Putamen (tissue), 1 donor: Measurements from ENCODE around the gene MAGI1.
"Not testable (repeated sequence)": the region's sequence is repeated elsewhere in the genome, so short reads cannot be mapped to it uniquely, and the experiment has no call there.

Experiments
- DNase-seq: peaks from one replicate; pipeline ENCODE4 v3.0.0-alpha.2; 2016; ENCODE audit warnings: low spot score

Gene MAGI1

GRCh38 chr3:66038726-66039589 is at the start of gene MAGI1:
Gene MAGI1 (minus strand): TSS chr3:66038918. CDS start chr3:66038308, 610 bp downstream.
- peak; percentile 96 for DNase-seq

- DNase-seq, result no peak
Measured at GRCh38 chr3:66083784-66084213, 45.1 kb upstream of the MAGI1 start.

- DNase-seq, result no peak
Measured at GRCh38 chr3:66083096-66083678, 44.5 kb upstream of the MAGI1 start.

- no peak for DNase-seq
Measured at GRCh38 chr3:66082679-66083078, 44.0 kb upstream of the MAGI1 start.

GRCh38 chr3:66080167-66080566 is 41.4 kb upstream of the MAGI1 start:
- no peak for DNase-seq

- no peak for DNase-seq
Measured at GRCh38 chr3:66077973-66078372, 39.3 kb upstream of the MAGI1 start.

GRCh38 chr3:66076861-66077470 is 38.2 kb upstream of the MAGI1 start:
- DNase-seq, result no peak

GRCh38 chr3:66075281-66075680 is 36.6 kb upstream of the MAGI1 start:
- no peak for DNase-seq

GRCh38 chr3:66073464-66074141 is 34.9 kb upstream of the MAGI1 start:
- DNase-seq, result no peak

GRCh38 chr3:66068255-66068654 is 29.5 kb upstream of the MAGI1 start:
- no peak for DNase-seq

GRCh38 chr3:66066963-66067617 is 28.4 kb upstream of the MAGI1 start:
- no peak for DNase-seq

GRCh38 chr3:66055289-66055688 is 16.6 kb upstream of the MAGI1 start:
- DNase-seq, result no peak

- DNase-seq, result no peak
Measured at GRCh38 chr3:66053550-66054094, 14.9 kb upstream of the MAGI1 start.

- no peak for DNase-seq
Measured at GRCh38 chr3:66052721-66053549, 14.2 kb upstream of the MAGI1 start.

- no peak for DNase-seq
Measured at GRCh38 chr3:66050821-66051220, 12.1 kb upstream of the MAGI1 start.

- DNase-seq, result no peak
Measured at GRCh38 chr3:66048051-66048395, 9.3 kb upstream of the MAGI1 start.

GRCh38 chr3:66047311-66048050 is 8.8 kb upstream of the MAGI1 start:
- DNase-seq, result no peak

GRCh38 chr3:66046321-66046720 is 7.6 kb upstream of the MAGI1 start:
- not testable (repeated sequence) for DNase-seq

GRCh38 chr3:66041828-66042227 is 3.1 kb upstream of the MAGI1 start:
- no peak for DNase-seq

GRCh38 chr3:66041116-66041515 is 2.4 kb upstream of the MAGI1 start:
- DNase-seq, result no peak
